DOHH2 (cell line): ENCODE measurements around the gene EPB41L2.
"Not testable (repeated sequence)": the region's sequence is repeated elsewhere in the genome, so short reads cannot be mapped to it uniquely, and the experiment has no call there.

Source experiments
- H3F3A ChIP-seq: fragments of 200-600 bp; sonication (generic), shearing (Covaris generic); 2 replicates; pipeline ENCODE4 v1.6.0; 2016; ENCODE audit warnings: antibody characterized with exemption, mild to moderate bottlenecking; ENCODE audit not compliant: control insufficient read depth, insufficient read depth
- H3K27ac ChIP-seq: fragments of 200-600 bp; sonication (generic); 2 replicates; pipeline ENCODE4 v1.5.1; 2014; ENCODE audit warnings: low read depth, mild to moderate bottlenecking, low read length, moderate library complexity
- H3K27me3 ChIP-seq: fragments of 200-600 bp; sonication (generic); 2 replicates; pipeline ENCODE4 v1.6.1; 2014; ENCODE audit warnings: mild to moderate bottlenecking, low read length, mixed read lengths; ENCODE audit not compliant: control insufficient read depth
- H3K36me3 ChIP-seq: fragments of 200-600 bp; sonication (generic); 2 replicates; pipeline ENCODE4 v1.6.1; 2014; ENCODE audit warnings: mild to moderate bottlenecking, low read length, moderate library complexity, mixed read lengths; ENCODE audit not compliant: control insufficient read depth
- H3K4me1 ChIP-seq: fragments of 200-600 bp; sonication (generic); 2 replicates; pipeline ENCODE4 v1.6.1; 2014; ENCODE audit warnings: mild to moderate bottlenecking, low read length, mixed read lengths; ENCODE audit not compliant: control insufficient read depth
- H3K4me2 ChIP-seq: fragments of 200-600 bp; sonication (generic); 2 replicates; pipeline ENCODE4 v1.6.0; 2014; ENCODE audit warnings: mild to moderate bottlenecking, low read length, moderate library complexity
- H3K4me3 ChIP-seq: fragments of 200-600 bp; sonication (generic); 2 replicates; pipeline ENCODE4 v1.5.1; 2014; ENCODE audit warnings: mild to moderate bottlenecking, low read length, mixed read lengths
- H3K79me2 ChIP-seq: fragments of 200-600 bp; sonication (generic); 2 replicates; pipeline ENCODE4 v1.6.1; 2014; ENCODE audit warnings: mild to moderate bottlenecking, low read length, mixed read lengths; ENCODE audit not compliant: control insufficient read depth
- H3K9me2 ChIP-seq: fragments of 200-600 bp; sonication (generic); replicated peaks from 2 replicates; pipeline ENCODE4 v1.6.1; 2014; ENCODE audit warnings: mild to moderate bottlenecking, low read length, mixed read lengths; ENCODE audit not compliant: control insufficient read depth
- H3K9me3 ChIP-seq: fragments of 200-600 bp; sonication (generic); 2 replicates; pipeline ENCODE4 v1.6.1; 2014; ENCODE audit warnings: antibody characterized with exemption, low read length, mixed read lengths; ENCODE audit not compliant: control insufficient read depth, insufficient read depth
- H4K20me1 ChIP-seq: fragments of 200-600 bp; sonication (generic); 2 replicates; pipeline ENCODE4 v1.6.0; 2014; ENCODE audit warnings: low read depth, mild to moderate bottlenecking, antibody characterized with exemption, low read length, moderate library complexity; ENCODE audit not compliant: control insufficient read depth, insufficient read depth
- CTCF ChIP-seq: fragments of 200-600 bp; sonication (generic); IDR thresholded peaks from one replicate; pipeline ENCODE4 v1.5.1; 2014; ENCODE audit warnings: antibody characterized with exemption, mild to moderate bottlenecking, low read depth, low read length; ENCODE audit not compliant: poor library complexity, severe bottlenecking
- EZH2phosphoT487 ChIP-seq: fragments of 200-600 bp; sonication (generic); IDR thresholded peaks from 2 replicates; pipeline ENCODE4 v1.6.1; 2017; ENCODE audit warnings: borderline replicate concordance, mild to moderate bottlenecking, antibody characterized with exemption, low read length, moderate library complexity, mixed read lengths

Gene EPB41L2

GRCh38 chr6:130945401-130945919, 117.6 kb downstream of the EPB41L2 start:
- peaks cover 13% of the 10 kb centered on the region for H3K4me1 ChIP-seq
- H3K4me2 ChIP-seq, result peak overlapping the region; percentile 8; the same call in 1 of the 2 replicates
- peaks cover 7% of the 10 kb centered on the region; the same call in 1 of the 2 replicates for H3K79me2 ChIP-seq
- no peaks in the 10 kb centered on the region for H3F3A ChIP-seq
- H4K20me1 ChIP-seq, result no peaks in the 10 kb centered on the region
- no peaks in the 10 kb centered on the region; the same call in 1 of the 2 replicates for H3K36me3 ChIP-seq
- H3K27ac ChIP-seq, result no peak overlapping the region
- H3K9me3 ChIP-seq, result no peaks in the 10 kb centered on the region
- no peaks in the 10 kb centered on the region for H3K27me3 ChIP-seq
- TF ChIP-seq CTCF (no peak), EZH2phosphoT487 (no peak)
- H3K9me2 ChIP-seq, result no peaks in the 10 kb centered on the region
- no peak overlapping the region for H3K4me3 ChIP-seq

DNA sequence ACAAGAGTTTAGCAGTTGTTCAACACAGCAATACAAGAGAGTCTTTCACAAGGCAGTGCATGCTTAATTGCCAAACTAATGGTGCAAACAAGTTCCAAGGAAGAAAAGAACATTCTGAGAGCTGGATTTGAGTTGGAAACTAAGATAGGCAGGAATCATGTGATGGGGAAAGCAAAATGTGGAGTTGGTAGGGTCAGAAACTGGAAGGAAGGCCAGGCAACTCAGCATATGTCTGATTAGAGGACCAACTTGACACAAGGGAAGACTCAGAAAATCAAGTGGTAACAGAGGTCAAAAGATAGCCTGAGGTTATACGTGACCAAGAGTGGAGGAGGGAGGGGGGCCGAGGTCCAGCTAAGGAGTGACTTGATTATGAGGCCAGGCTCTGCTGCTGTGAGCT, 118.6 kb downstream of the EPB41L2 start:
- no peaks in the 10 kb centered on the region for H4K20me1 ChIP-seq
- TF ChIP-seq EZH2phosphoT487 (no peak), CTCF (no peak)
- H3K4me1 ChIP-seq, result peaks cover 13% of the 10 kb centered on the region
- H3K4me3 ChIP-seq, result no peak overlapping the region
- no peak overlapping the region for H3K27ac ChIP-seq
- H3K79me2 ChIP-seq, result peaks cover 7% of the 10 kb centered on the region; the same call in 1 of the 2 replicates
- no peaks in the 10 kb centered on the region for H3K27me3 ChIP-seq
- no peaks in the 10 kb centered on the region for H3K9me2 ChIP-seq
- H3K9me3 ChIP-seq, result no peaks in the 10 kb centered on the region
- no peaks in the 10 kb centered on the region; the same call in 1 of the 2 replicates for H3K36me3 ChIP-seq
- H3K4me2 ChIP-seq, result no peak overlapping the region
- H3F3A ChIP-seq, result no peaks in the 10 kb centered on the region

- Histone ChIP-seq H3F3A (no peaks in the 10 kb centered on the region), H3K4me1 (peaks cover 13% of the 10 kb centered on the region), H3K9me2 (no peaks in the 10 kb centered on the region), H4K20me1 (no peaks in the 10 kb centered on the region), H3K36me3 (no peaks in the 10 kb centered on the region; the same call in 1 of the 2 replicates), H3K27ac (no peak overlapping the region), H3K27me3 (no peaks in the 10 kb centered on the region), H3K4me3 (no peak overlapping the region), H3K9me3 (no peaks in the 10 kb centered on the region), H3K79me2 (peaks cover 7% of the 10 kb centered on the region; the same call in 1 of the 2 replicates), H3K4me2 (no peak overlapping the region)
- TF ChIP-seq EZH2phosphoT487 (no peak), CTCF (no peak)
Measured at GRCh38 chr6:130943738-130944137, 119.3 kb downstream of the EPB41L2 start.

DNA sequence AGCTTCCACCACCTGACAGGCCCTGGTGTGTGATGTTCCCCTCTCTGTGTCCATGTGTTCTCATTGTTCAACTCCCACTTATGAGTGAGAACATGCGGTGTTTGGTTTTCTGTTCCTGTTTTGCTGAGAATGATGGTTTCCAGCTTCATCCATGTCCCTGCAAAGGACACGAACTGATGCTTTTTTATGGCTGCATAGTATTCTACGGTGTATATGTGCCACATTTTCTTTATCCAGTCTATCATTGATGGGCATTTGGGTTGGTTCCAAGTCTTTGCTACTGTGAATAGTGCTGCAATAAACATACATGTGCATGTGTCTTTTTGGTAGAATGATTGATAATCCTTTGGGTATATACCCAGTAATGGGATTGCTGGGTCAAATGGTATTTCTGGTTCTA, 120.3 kb downstream of the EPB41L2 start:
- not testable (repeated sequence) for H4K20me1 ChIP-seq, H3K9me3 ChIP-seq, H3K36me3 ChIP-seq, H3K4me3 ChIP-seq, H3K27ac ChIP-seq, H3K9me2 ChIP-seq, H3K27me3 ChIP-seq, H3F3A ChIP-seq, H3K79me2 ChIP-seq, H3K4me2 ChIP-seq
- H3K4me1 ChIP-seq, result peaks cover 13% of the 10 kb centered on the region
